Effector memory CD8-positive, alpha-beta T cell (primary cell): ENCODE measurements around the gene CDH5.

Source experiments
- ATAC-seq: fragments of 150-1000 bp; cut with Tn5 transposase; replicated peaks from 2 replicates; pipeline ENCODE4 v1.10.0; 2021; ENCODE audit warnings: mild to moderate bottlenecking, moderate library complexity
- DNase-seq, 3 experiments: peaks; one replicate each; pipeline ENCODE4 v3.0.0; 2021
- H3K27ac Mint-ChIP-seq, 2 donors: one replicate each; pipeline ENCODE4 v1.8.0; 2022; ENCODE audit warnings: mild to moderate bottlenecking in 2 of 2, mixed read lengths in 2 of 2, moderate library complexity in 2 of 2
- H3K27me3 Mint-ChIP-seq, 2 donors: one replicate each; pipeline ENCODE4 v1.8.0; 2022; ENCODE audit warnings: mixed read lengths in 2 of 2
- H3K36me3 Mint-ChIP-seq: one replicate; pipeline ENCODE4 v1.8.0; 2022; ENCODE audit warnings: mild to moderate bottlenecking, moderate library complexity, mixed read lengths; ENCODE audit not compliant: insufficient read depth
- H3K4me1 Mint-ChIP-seq, 2 donors: one replicate each; pipeline ENCODE4 v1.8.0; 2022; ENCODE audit warnings: low read depth in 2 of 2, mixed read lengths in 2 of 2
- H3K4me3 Mint-ChIP-seq, 2 donors: one replicate each; pipeline ENCODE4 v1.8.0; 2022; ENCODE audit warnings: mild to moderate bottlenecking in 2 of 2, mixed read lengths in 2 of 2, moderate library complexity in 2 of 2
- H3K9me3 Mint-ChIP-seq, 2 donors: one replicate each; pipeline ENCODE4 v1.8.0; 2022; ENCODE audit warnings: mixed read lengths in 2 of 2

The CDH5 gene

GRCh38 chr16:66395806-66396555 lies 29.5 kb downstream of the CDH5 start:
- peaks cover 3% of the 10 kb centered on the region for H3K36me3 Mint-ChIP-seq
- H3K4me1 Mint-ChIP-seq = no peaks in the 10 kb centered on the region

DNA sequence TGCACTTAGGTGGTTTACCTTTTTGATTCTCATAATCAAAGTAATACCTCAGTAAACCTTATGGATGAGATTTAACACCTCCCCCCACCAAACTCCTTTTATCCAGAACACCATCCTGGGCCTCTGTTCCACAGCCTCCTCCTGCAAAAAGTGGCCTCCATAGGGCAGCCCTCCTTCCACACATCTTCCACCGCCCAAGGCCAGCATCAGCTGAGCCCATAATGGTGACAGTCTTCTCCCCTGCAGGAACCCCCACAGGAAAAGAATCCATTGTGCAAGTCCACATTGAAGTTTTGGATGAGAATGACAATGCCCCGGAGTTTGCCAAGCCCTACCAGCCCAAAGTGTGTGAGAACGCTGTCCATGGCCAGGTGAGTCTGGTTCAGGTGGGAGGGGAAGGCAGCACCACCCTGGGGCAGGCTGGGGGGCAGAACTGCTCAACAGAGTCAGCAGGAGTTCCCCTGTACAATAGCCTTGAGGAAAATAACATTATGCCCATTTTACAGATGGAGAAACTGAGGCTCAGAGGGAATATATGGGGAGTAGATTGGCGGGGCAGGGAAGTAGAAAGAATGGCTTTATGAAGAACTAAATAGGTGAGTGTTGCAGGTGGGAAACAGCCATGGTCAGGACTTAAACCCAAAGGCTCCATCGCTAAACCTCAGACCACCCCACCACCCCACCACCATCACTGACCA lies 31.4 kb downstream of the CDH5 start:
- ATAC-seq = no peak
- H3K9me3 Mint-ChIP-seq = no peaks in the 10 kb centered on the region
- no peak overlapping the region for H3K27ac Mint-ChIP-seq
- H3K27me3 Mint-ChIP-seq = peaks cover 6 to 43% of the 10 kb centered on the region in 2 donors
- H3K4me1 Mint-ChIP-seq = no peaks in the 10 kb centered on the region
- peaks cover 3% of the 10 kb centered on the region for H3K36me3 Mint-ChIP-seq
- H3K4me3 Mint-ChIP-seq = no peak overlapping the region
- DNase-seq = no peak

More at GRCh38 chr16:66395806-66396555, 29.5 kb downstream of the CDH5 start:
- Mint-ChIP-seq H3K27me3 (peaks cover 6 to 43% of the 10 kb centered on the region in 2 donors), H3K4me3 (no peak overlapping the region), H3K27ac (no peak overlapping the region), H3K9me3 (no peaks in the 10 kb centered on the region)
- DNase-seq (no peak), ATAC-seq (no peak)

DNA sequence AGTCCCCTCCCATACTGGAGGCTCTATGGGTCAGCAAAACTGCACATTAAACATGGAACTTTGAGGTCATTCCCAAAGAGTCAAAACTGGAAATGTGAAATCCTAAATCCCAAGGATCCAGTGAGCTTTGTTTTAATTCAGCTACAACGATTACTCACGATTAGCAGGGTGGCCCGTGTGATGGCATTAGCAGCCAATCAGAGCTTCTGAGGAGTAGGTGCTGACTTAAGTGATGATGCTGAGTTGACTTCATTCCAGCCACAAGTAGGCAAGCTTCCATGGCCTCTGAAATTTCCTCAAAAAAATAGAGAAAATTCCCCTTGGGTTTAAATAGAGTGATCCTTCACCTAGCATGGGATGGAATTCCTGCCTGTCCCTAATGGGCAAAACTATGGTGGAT lies 32.5 kb downstream of the CDH5 start:
- Mint-ChIP-seq H3K9me3 (no peaks in the 10 kb centered on the region), H3K27ac (no peak overlapping the region), H3K27me3 (peaks cover 6 to 48% of the 10 kb centered on the region in 2 donors), H3K36me3 (peaks cover 3% of the 10 kb centered on the region), H3K4me3 (no peak overlapping the region), H3K4me1 (no peaks in the 10 kb centered on the region)
- DNase-seq = no peak
- ATAC-seq = no peak

DNA sequence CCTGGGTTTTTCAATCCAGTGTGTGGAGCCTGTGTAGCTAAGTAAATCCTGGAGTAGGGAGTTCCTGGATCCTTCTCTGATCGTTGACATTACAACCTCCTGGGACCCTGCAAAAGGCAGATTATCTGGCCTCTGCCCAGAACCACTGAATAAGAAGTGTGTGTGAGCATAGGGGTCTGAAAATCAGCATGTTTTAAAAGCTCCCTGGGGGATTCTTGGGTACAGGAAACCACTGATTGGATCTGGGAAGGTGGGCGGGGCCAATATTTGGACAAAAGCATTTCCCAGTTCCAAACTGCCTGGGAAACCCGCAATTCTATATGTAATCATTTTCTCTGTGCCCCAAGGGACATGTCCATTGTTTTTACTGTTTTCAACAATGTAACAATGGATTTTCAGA lies 33.4 kb downstream of the CDH5 start:
- Mint-ChIP-seq H3K4me3 (no peak overlapping the region), H3K9me3 (no peaks in the 10 kb centered on the region), H3K4me1 (no peaks in the 10 kb centered on the region), H3K36me3 (peaks cover 6% of the 10 kb centered on the region), H3K27ac (no peak overlapping the region), H3K27me3 (peaks cover 8 to 56% of the 10 kb centered on the region in 2 donors)
- ATAC-seq = no peak
- no peak for DNase-seq

GRCh38 chr16:66400503-66401380 lies 34.3 kb downstream of the CDH5 start:
- DNase-seq (no peak), ATAC-seq (no peak)
- no peaks in the 10 kb centered on the region for H3K9me3 Mint-ChIP-seq
- no peaks in the 10 kb centered on the region for H3K4me1 Mint-ChIP-seq
- H3K4me3 Mint-ChIP-seq = no peak overlapping the region
- H3K36me3 Mint-ChIP-seq = peaks cover 4% of the 10 kb centered on the region
- peaks cover 14 to 60% of the 10 kb centered on the region in 2 donors for H3K27me3 Mint-ChIP-seq
- no peak overlapping the region for H3K27ac Mint-ChIP-seq

GRCh38 chr16:66401610-66402009 lies 35.1 kb downstream of the CDH5 start:
- Mint-ChIP-seq H3K9me3 (no peaks in the 10 kb centered on the region), H3K27me3 (peaks cover 14 to 60% of the 10 kb centered on the region in 2 donors)

DNA sequence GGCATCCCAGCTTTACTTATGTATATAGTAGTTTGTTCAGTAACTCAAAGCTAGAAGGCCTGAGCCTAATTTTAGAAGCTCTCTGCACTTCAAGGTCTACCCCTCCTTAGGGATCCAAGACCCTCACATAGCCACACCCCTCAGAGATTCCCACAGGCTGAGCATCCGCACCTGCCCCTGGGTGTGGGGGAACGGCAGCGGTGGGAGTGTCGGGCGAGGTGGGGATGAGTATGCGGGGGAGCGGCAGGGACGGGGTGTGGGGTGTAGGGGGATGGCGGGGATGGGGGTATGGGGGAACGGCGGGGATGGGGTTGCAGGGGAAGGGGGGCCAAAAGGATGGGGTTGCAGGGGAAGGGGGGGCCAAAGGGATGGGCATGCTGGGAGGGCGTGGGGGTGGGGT lies 35.7 kb downstream of the CDH5 start:
- DNase-seq (no peak), ATAC-seq (no peak)
- H3K27me3 Mint-ChIP-seq = peaks cover 14 to 58% of the 10 kb centered on the region in 2 donors

More at GRCh38 chr16:66401610-66402009, 35.1 kb downstream of the CDH5 start:
- Mint-ChIP-seq H3K36me3 (peaks cover 3% of the 10 kb centered on the region), H3K4me3 (no peak overlapping the region), H3K4me1 (no peaks in the 10 kb centered on the region), H3K27ac (no peak overlapping the region)
- ATAC-seq = no peak
- DNase-seq = no peak

DNA sequence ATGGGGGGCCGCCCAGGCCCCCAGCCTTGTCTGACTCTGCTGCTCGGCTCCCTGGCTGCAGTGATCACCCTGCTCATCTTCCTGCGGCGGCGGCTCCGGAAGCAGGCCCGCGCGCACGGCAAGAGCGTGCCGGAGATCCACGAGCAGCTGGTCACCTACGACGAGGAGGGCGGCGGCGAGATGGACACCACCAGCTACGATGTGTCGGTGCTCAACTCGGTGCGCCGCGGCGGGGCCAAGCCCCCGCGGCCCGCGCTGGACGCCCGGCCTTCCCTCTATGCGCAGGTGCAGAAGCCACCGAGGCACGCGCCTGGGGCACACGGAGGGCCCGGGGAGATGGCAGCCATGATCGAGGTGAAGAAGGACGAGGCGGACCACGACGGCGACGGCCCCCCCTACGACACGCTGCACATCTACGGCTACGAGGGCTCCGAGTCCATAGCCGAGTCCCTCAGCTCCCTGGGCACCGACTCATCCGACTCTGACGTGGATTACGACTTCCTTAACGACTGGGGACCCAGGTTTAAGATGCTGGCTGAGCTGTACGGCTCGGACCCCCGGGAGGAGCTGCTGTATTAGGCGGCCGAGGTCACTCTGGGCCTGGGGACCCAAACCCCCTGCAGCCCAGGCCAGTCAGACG lies 36.2 kb downstream of the CDH5 start:
- ATAC-seq (no peak), DNase-seq (no peak)
- no peak overlapping the region for H3K4me3 Mint-ChIP-seq
- H3K4me1 Mint-ChIP-seq = peaks cover 3% of the 10 kb centered on the region in 2 donors
- peaks cover 12 to 53% of the 10 kb centered on the region in 2 donors for H3K27me3 Mint-ChIP-seq
- no peaks in the 10 kb centered on the region for H3K9me3 Mint-ChIP-seq
- H3K36me3 Mint-ChIP-seq = peaks cover 3% of the 10 kb centered on the region
- H3K27ac Mint-ChIP-seq = no peak overlapping the region

More for the DNA sequence above, 35.7 kb downstream of the CDH5 start:
- no peak overlapping the region for H3K4me3 Mint-ChIP-seq
- peaks cover 3% of the 10 kb centered on the region in 2 donors for H3K4me1 Mint-ChIP-seq
- no peak overlapping the region for H3K27ac Mint-ChIP-seq
- H3K9me3 Mint-ChIP-seq = no peaks in the 10 kb centered on the region
- H3K36me3 Mint-ChIP-seq = peaks cover 3% of the 10 kb centered on the region

GRCh38 chr16:66403531-66404145 lies 37.1 kb downstream of the CDH5 start:
- peaks cover 8 to 44% of the 10 kb centered on the region in 2 donors for H3K27me3 Mint-ChIP-seq
- no peak overlapping the region for H3K27ac Mint-ChIP-seq
- no peaks in the 10 kb centered on the region for H3K9me3 Mint-ChIP-seq
- H3K4me3 Mint-ChIP-seq = no peak overlapping the region
- ATAC-seq = no peak
- peaks cover 3% of the 10 kb centered on the region for H3K36me3 Mint-ChIP-seq
- peaks cover 8 to 10% of the 10 kb centered on the region in 2 donors for H3K4me1 Mint-ChIP-seq
- no peak for DNase-seq

DNA sequence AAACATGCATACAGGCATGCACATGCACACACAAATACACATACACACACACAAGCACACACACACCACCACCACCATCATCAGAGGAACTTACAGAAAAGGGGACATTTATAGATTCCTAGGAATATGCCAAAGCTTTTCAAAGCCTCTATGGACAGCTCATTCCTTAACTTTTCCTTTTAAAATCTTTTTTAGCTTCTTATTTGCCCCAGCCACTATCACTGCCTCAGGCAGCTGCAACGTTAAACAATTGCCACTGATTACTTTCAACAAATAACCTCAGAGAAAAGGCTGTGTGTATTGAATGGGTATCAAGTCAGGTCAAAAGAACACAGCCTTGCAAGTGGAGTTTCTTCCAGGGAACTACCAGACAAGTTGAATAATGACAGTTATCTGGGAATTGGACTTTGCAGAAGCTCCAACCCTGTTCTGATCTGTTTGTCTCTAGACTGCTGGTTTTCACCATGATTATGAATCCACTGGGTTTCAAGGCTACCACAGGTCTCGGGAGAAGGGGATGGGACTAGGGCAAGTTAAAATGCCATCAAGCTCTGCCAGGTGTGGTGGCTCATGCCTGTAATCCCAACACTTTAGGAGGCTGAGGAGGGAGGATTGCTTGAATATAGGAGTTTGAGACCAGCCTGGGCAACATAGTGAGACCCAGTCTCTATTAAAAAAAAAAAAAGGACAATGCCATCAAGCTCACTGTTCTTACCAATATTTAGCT lies 38.7 kb downstream of the CDH5 start:
- no peak overlapping the region for H3K4me3 Mint-ChIP-seq

DNA sequence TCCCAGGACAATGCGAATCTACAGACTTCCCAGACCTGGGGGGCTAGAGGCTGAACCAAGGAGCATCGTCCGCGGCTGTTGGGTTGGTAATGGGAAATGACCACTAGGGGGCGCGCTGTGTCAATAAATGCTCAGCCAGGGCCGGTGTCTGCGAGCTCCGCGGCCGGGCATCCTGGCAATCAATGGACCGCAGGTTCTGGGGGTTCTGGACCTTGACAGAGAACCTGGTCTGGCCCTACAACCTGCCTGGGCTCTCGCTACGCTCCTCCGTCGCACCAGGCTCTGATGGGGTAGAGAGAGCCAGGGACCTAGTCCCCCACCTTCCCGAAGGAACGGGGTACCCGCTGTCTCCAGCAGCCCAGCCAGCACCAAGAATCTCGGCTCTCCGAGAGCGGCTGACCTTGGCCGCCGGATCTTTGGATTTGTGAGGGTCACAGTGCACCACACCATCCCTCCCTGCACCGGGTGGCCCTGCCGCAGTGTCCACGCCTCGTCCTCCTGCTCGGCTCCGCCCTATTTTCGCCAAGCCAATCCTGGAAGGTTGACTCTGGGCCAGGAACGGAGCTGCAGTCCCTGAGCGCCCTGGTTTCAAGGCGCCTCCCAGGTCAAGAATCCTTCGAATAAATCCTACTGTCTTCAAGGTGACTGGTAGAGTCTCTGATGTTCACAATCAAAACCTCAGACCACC lies 40.2 kb downstream of the CDH5 start:
- no peaks in the 10 kb centered on the region for H3K9me3 Mint-ChIP-seq
- peak overlapping the region; percentile 12 to 56 for H3K27ac Mint-ChIP-seq
- H3K4me3 Mint-ChIP-seq = peak overlapping the region; percentile 86 to 87
- peaks cover 16 to 20% of the 10 kb centered on the region in 2 donors for H3K4me1 Mint-ChIP-seq
- peaks cover 8 to 29% of the 10 kb centered on the region in 2 donors for H3K27me3 Mint-ChIP-seq
- ATAC-seq = peak; percentile 90
- peak; percentile 87 to 89 (median 87) for DNase-seq
- H3K36me3 Mint-ChIP-seq = peaks cover 7% of the 10 kb centered on the region

More for the DNA sequence above, 38.7 kb downstream of the CDH5 start:
- ATAC-seq (no peak), DNase-seq (no peak)
- no peaks in the 10 kb centered on the region for H3K9me3 Mint-ChIP-seq
- H3K27me3 Mint-ChIP-seq = peaks cover 8 to 34% of the 10 kb centered on the region in 2 donors
- H3K4me1 Mint-ChIP-seq = peaks cover 16 to 20% of the 10 kb centered on the region in 2 donors
- peaks cover 7% of the 10 kb centered on the region for H3K36me3 Mint-ChIP-seq
- no peak overlapping the region for H3K27ac Mint-ChIP-seq
